Kidney glomerular epithelial cell (primary cell): ENCODE results near the gene TSKU.

Experiments used
- DNase-seq: peaks from one replicate; lab custom pipeline; 2025; lab: John Stamatoyannopoulos, UW

TSKU gene

DNA sequence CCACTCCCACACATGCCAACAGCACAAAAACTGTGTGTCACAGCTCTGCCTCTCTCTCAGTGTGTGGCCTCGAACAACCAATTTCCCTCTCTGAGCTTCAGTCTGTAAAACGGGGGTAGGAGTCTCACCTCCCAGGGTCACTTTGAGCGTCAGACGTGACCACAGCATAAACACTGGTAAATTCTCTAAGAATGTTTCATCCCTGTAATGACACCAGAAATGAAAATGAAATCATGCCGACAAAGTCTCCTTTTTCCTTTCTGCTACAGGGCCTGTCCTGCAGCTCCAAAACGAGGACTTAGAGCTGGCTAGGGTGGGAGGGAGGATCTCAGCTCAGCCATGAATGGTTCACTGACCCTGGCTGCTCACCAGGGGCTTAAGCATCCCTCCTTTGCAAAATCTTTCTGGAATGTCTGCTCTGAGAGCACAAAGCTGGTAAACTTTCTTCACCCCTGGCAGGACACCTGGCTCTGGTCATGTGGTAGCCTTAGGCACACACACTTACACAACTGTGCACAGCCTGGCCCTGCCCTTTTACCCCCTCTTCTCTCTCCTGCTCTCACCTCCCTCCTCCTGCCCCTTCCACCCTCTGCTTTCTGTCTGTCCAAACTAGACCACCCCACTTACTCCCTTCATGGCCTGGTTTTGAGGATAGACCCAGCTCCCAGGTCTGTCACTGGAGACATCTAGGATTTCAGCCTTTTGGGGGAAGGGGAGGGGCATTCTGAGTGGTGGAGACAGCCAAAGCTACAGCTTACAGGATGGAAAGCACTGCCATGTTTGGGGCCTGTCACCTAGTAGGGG, 12.3 kb upstream of the TSKU start:
- peak; percentile 94 for DNase-seq

DNA sequence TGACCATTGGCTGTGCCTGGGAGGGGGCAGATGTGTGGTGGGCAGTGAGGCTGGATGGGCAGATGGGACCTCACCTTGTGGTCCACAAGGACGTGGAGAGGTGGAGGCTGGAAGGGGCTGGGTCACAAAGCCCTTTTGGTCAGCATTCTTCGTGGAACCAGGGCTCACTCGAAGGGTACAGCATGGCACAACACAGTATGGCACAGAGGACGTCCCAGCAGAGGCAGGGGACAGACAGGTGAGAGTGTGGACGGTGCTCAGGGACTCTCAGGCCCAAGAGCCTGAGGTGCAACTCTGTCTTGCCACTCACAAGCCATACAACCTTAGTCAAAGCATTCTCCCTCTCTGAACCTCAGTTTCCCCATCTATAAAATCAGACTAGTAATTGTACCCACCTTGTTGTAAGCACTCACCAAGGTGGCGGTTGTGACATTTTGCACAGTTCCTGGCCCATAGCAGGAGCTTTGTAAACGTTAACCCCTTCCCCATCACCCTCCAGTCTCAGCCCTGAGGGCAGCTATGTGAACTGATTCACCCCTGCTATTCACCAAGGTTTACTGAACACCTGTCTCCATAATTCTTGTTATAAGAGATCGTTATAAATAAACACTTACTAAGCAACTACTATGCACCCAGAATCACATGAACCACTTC, 11.6 kb upstream of the TSKU start:
- DNase-seq = no peak

DNA sequence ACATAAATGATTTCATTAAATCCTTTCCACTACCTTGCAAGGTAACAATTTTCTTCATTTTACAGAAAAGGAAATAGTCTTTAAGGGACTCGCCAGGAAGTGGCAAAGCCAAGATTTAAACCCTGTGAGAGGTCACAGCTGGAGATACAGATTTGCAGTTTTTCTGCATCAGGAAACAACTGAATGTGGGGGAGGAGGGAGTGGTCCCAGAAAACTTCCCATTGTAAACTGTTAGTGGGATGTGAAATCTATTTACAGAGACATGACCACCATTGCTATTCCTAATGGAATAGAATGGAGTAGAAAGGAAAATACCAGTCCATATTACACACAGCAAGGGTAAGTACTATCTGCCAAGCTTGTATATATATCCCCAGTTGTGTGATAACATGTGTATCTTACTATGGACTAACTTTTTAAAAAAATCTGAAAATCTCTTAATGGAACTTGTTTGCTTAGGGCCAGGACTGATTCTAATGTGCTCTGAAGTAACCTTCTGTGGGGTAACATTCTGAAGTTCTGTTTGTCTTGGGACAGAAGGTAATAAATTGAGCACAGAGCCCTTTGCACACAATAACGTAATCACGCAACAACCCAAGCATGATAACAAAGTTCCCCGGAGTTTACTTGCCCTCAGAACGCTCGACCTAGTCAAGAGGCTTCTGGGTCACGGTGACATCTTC, 10.9 kb upstream of the TSKU start:
- no peak for DNase-seq

DNA sequence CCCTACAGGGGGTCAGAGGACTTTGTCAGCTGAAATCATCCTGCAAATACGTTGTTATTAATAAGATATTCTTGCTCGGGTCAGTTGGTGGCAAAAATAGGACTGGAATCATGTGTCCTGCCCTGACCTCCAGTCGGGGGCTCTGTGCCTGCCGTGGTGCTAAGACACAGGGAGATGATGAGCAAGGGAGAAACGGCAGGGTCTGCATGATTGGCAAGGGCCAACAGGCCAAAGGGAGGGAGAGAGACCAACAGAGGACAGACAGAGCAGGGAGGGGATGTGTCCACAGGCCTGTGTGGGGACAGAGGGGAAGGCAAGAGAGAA, 10.4 kb upstream of the TSKU start:
- DNase-seq = no peak

DNA sequence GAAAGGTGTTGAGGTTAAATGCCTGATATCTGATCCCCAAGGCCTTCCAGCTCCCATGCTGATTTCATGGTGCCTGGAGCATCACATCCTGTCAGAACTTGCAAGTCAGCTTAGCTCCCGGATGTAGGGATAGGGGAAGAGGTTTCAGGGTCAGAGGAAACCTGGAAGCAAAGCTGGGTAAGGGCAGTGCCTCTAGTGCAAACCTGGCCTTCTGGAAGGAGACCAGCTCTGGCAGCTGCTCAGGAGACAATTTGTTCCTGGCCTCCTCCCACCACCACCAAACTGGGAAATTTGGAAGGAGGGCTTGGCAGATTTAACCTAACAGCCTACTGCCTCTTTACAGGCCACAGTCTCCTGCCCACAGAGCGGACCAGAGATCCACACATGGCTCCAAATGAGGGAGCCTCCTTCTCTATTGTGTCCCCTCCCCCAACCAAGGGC, 9.2 kb upstream of the TSKU start:
- no peak for DNase-seq

DNA sequence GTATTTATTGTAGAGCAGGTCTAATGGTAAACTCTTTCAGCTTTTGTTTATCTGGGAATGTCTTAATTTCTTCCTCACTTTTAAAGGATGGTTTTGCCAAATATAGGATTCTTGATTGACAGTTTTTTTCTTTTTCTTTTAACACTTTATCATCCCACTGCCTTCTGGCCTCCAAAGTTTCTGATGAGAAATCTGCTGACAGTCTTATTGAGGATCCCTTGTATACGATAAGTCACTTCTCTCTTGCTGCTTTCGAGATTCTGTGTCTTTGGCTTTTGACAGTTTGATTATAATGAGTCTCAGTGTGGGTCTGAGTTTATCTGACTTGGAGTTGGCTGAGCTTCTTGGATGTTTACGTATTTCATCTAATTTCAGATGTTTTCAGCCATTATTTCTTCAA, 6.7 kb upstream of the TSKU start:
- no peak for DNase-seq

DNA sequence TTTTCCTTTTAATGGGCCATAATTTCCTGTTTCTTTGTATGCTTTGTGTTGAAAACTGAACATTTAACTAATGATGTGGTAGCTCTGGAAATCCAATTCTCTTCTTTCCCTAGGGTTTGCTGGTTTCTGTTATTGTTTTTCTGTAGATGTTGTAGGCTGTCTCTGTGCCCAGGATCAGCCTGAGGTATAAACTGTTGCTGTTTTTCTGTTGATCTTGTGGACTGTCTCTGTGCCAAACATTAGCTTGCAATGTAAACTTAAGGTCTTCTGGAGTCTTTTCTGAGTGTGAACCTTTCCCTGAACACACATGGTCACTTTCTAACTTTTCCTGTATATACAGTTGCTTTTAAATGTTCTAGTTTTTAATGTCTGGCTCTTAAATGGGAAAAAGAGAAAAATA, 5.9 kb upstream of the TSKU start:
- no peak for DNase-seq

DNA sequence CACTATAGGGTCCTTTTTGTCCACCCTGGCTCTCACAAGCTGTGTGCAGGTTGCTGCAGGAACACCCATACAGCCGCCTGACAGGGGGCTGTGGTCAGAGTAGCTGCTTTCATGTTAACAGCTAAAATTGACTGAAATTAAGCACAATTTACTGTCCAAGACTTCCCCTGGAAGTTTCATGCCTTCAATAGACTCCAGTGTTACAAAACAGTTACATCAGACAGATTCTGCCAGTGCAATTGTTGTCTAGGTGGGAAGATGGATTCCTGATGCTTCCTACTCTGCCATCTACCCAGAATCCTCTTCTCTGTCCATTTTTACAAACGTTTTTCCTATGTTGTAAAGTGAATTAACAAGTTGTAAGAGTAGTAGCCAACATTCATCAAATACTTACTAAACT, 5.3 kb upstream of the TSKU start:
- no peak for DNase-seq

DNA sequence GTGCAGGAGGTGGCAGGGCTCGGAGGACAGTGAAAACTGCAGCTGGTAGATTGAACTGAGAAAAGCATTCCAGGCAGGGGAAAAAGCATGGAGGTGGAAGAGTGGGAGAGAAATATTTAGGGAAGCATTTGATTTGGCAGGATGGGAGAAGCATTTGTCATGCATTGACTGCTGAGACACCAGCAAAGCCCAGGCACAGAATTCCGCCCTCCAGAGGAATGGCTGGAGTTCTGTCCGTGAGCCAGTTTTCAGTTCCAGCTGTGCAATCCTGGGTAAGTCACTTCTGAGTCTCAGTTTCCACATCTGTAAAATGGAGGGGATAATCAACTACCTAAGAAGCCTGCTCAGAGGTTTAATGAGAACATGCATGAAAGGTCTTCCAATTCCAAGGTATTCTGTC, 4.3 kb upstream of the TSKU start:
- no peak for DNase-seq

DNA sequence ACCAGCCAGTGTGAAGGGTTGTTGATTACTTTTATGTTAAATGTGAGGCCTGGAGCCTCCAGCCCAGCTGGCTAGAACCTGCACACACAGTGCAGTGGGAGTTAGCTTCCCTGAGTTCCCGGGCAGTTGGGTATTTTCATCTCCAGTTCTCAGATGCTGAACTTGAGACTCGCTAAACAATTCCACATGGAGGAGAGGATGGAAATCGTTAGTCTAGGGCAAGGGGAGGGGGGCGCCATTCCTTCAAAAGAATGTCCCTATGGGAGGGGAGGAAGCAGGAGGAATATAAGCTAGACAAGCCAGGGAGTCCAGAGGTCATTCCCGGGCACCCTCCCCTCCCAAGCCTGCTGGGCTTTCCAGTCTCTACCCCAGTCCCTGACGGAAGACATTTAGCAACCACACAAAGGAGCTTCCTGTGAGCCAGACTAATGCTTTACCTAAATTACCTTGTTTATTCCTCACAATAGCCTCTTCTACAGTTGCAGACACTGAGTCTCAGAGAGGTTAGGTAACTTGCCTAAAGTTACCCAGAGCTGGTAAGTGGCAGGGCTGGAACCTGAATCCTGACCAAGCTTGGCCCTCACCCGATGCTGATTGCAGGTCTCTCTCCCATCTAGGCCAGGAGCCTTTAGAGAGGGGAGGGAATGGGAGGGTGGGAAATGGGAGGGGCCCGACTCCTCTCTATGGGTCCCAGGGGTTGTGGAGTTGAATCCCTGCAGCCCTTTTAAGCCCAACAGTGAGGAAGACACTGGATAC, 1.9 kb upstream of the TSKU start:
- DNase-seq = no peak

DNA sequence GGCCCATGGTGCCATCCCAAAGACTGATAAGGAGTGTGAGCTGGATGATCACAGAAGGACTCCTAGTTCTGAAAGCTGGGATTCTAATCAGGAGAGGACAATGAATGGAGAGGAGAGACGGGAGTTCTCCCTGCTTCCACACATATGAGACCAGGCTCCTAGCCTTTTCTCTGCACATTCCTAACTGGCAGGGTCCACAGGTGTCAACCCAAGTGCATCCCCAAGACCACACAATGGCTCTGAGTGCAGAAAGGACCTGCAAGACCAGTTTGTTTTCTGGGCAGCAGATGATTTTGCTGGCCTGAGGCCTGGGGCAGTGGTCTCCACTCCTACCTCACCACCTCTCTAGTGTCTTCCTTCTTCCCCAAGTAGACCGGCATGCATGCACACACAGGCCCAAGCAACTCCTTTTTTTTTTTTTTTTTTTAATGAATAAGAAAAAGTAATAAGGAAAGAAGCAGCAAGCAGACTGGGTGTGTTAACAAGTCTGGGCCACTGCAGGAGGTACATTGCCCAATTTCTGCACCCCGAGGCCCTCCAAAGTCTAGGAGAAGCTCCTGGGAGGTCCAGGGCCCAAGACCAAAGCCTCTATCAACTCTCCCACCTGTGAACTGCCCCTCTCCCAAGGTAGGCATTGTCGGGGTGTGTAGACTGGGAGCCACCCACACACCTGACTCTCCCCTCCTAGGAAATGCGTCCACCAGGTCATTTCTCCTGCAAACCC, 1.2 kb upstream of the TSKU start:
- DNase-seq = no peak

DNA sequence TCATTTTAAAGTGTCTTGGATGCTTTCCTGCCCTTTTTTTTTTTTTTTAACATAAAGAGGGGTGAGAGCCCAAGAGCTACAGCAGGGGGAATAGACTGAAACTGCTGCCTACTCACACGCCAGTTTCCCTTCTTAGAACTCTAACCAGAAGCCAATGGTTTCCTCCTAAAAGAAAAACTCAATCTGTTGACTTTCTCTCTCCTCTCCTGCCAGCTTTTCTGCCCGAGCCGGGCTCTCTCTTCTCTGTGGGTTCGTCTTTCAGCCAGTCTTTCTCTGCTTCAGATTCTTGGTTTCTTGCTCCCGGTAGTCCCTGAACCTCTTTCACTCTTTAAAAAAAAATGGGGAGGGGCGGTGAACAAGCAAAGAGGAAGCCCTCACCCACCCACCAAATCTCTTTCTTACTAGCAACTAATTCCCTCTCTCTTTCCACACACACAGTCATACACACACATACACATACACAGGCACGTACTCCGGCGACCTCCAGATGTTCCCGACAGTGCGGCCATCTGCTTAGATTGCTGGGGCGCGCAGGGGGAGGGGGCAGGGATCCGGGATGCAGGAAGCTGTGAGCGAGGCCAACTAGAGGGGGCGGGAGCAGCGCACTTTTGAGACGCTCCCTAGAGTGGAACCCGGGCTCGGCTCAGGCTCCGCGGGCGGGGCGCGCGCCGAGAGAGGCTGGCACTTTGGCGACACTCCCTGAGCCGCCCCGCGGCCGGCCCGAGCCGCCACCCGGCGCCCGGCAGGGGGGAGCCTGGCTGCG, 444 bp upstream of the TSKU start:
- DNase-seq = peak; percentile 85

DNA sequence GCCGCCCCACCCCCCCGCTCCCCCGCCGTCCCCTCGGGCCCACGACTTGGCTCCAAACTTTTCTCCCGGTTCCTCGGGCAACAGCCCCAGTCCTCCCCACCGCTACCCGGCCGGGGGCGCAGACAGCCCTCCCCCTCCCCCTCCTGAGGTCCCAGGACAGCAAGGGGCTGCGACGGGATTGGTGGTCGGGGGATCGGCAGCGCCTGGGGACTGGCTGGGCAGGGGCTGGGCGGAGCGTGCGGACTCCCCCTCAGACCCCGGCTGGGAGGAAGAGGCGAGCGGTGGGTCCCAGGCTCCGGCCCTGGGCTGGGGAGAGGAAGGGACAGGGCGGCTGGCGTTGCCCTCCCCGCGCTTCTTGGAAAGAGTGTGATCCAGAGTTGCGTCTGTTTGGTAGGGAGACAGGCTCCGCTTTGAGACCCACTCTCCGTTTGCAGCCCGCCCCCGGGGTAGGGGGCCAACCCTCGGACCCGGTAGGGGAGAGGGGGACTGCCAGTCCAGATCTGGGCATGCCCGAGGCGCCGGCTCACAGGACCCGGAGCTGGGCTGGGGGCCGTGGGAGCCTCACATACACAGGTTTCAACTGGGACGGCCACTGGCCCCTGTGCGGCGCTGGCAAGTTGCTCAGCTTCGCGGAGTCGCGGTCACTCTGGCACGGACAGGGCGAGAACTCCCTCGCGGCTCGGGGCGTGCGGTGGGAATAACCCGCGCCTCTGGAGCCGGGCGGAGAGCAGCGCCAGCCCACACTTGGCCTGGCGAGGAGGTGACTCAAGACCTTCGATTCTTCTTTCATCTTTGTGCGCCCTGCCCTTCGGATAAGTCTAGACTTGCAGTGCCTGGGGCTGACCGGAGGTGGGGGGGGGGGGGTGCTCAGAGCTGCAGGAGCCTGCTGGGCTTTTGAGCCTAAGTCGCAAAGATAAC, 999 bp downstream of the TSKU start:
- peak; percentile 73 for DNase-seq

DNA sequence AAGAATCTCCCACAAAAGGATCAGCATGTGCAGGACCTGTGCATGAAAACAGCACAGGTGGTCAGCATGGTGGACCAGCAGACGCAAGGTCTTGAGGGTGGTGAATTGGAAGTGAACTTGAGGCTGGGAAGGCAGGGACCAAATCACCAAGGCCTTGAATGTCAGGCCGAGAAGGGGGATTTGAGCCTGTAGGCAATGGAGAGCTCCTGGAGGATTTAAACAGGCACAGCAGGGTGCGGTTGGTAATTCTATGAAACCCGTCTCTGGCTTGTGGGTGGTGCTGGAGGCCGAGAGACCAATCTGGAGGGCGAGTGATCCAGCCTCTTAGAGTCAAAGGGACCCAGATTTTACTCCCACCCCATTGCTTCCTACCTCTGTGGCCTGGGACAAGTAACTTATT, 2.4 kb downstream of the TSKU start:
- no peak for DNase-seq

DNA sequence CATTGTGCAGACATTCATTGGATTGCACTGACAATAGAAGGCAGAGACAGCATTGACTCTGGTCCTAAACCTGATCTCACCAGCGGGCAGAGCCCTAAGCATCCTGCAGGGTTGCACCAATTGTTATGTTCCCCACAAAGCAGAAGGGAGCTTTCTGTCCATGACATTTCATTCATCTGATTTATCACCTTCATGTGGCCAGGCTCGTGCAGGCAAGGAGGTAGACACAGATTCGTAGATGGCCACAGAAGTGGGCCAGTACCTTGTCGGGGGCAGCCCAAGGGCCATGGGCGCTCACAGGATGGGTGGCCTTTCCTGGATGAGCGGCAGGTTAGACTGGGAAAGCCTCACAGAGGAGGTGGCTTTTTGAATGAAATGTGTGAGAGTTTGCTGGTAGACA, 2.9 kb downstream of the TSKU start:
- DNase-seq = no peak

DNA sequence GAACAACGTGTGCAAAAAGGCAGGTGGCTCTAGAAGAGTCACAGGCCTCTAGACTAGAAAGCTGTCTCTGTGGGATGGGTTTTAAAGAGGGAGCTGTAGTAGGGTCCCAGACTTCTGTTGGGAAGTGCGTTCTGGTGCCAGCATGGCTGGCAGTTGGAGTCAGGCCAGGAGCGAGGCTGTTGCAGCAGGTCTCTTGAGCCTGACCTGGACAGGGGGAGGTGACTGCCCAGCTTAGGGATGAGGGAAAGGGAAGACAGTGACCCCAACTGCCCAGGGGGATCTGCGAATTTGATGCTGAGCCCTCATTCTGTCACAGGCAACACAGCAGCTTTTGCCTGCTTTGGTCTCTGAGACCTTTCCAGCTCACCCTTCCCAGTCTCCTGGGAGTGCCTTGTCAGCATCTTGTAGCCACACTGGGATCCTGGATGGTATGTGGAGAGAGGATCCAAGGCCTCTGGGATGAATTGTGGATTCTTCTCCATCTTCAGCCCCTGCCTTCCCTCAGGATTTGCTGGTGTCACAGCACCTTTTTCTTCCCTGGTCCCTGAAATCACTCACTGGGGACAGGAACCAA, 3.4 kb downstream of the TSKU start:
- no peak for DNase-seq

DNA sequence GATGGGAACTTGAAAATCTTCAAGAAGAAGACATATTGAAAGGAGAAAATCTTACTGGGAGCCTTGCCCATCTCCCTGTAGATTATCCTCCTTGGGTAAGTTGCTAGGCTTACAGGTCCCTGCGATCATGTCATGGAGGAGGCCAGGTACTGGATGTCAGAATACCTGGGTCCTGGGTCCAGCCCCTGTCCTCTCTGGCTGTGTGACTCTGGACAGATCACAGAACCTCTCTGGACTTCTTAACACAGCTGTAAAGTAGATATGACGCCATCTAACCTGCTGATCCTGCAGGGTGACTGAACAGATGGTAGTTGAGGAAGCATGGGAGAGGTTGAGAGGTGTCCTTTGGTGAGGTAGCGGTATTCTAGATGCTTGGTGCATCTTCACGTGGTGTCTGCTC, 4.1 kb downstream of the TSKU start:
- DNase-seq = no peak

DNA sequence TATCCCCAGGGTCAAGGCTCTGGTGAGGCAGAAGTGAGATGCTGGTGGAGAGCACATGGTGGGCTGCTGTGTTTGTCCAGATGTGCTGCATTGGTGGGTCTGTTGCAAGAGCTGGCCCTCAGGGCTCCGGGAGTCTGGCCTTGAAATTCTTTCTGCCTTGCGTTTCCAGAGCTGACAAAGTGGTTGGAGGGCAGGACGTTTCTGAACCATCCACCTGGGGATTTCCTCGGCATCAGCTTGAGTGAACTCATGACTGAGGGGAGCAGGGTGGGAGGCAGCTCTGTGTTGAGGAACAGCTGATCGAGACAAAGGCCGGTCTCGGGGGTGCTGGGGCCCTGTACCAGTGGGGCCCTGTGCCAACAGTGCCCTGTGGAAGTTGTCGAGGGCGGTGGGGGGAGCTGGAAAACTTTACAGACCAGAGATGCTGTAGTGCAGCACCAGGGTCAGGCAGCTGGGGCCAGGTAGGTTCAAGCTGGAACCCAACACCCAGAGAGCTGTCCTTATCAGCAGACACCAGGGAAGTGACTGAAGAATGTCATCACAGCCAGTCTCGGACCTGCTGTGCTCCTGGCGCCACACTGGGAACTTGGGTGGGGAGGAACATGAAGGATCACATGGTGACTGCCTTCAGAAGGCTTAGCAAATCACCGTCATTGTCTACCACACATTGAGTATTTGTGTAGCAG, 4.9 kb downstream of the TSKU start:
- no peak for DNase-seq
